Esophagus squamous epithelium (tissue), 5 donors: ENCODE data around the gene JPH4. TPM values are rescaled to one million over a fixed set of nuclear protein-coding genes. Genes with fewer than 3 reads are reported as not detected.

Experiments used
- DNase-seq: peaks from one replicate; lab custom pipeline; 2025; lab: John Stamatoyannopoulos, UW
- H3K27ac ChIP-seq, 4 donors: fragments of 200-600 bp; sonication (generic); one replicate each; pipeline ENCODE4 v1.5.1; 2016 to 2019; ENCODE audit warnings: mild to moderate bottlenecking in 1 of 4
- H3K27me3 ChIP-seq, 4 donors: fragments of 200-600 bp; sonication (generic); 1 replicate in 3 of 4; 2 replicates in 1 of 4; pipeline versions ENCODE4 v1.5.1 to v1.6.0; 2017 to 2021; ENCODE audit warnings: antibody characterized with exemption in 1 of 4
- H3K36me3 ChIP-seq, 3 donors: fragments of 200-600 bp; sonication (generic); one replicate each; pipeline ENCODE4 v1.5.1; 2016 to 2019
- H3K4me1 ChIP-seq, 3 donors: fragments of 200-600 bp; sonication (generic); one replicate each; pipeline ENCODE4 v1.5.1; 2017 to 2019
- H3K4me3 ChIP-seq, 4 donors: fragments of 200-600 bp; sonication (generic); 1 replicate in 3 of 4; 2 replicates in 1 of 4; pipeline ENCODE4 v1.5.1; 2016 to 2019; ENCODE audit warnings: mild to moderate bottlenecking in 2 of 4, moderate library complexity in 1 of 4
- H3K9me3 ChIP-seq, 3 donors: fragments of 200-600 bp; sonication (generic); one replicate each; pipeline ENCODE4 v1.5.1; 2016 to 2019
- CTCF ChIP-seq, 6 experiments: fragments of 450-650 bp in 4 of 6; fragments of 200-600 bp in 2 of 6; sonication (generic) in 2 of 6; IDR thresholded peaks; one replicate each; pipeline ENCODE4 v1.5.1; 2016 to 2019; ENCODE audit warnings: antibody characterized with exemption in 6 of 6, mild to moderate bottlenecking in 4 of 6, moderate library complexity in 4 of 6
- POLR2A ChIP-seq, 4 donors: fragments of 450-650 bp; IDR thresholded peaks; one replicate each; pipeline ENCODE4 v1.6.1; 2017; ENCODE audit warnings: antibody characterized with exemption in 4 of 4, mild to moderate bottlenecking in 4 of 4, moderate library complexity in 3 of 4
- WGBS, 2 donors: methylation state at CpG; one replicate each; pipeline ENCODE4 v1.1.5; 2018; 5-methylcytosine and 5-hydroxymethylcytosine counted together
- intact Hi-C: fragments of 100-400 bp; cut with DNase I; formaldehyde crosslinking; loops from one replicate; pipeline ENCODE4 v1.15.0; 2022
- total RNA-seq, 4 donors: library from RNA; depleted of rRNA; stranded (reverse); fragments of >200 nt; gene quantifications; one replicate each; pipeline ENCODE4 v1.1.0, GENCODE V29; 2016
- donor health status: DM: yes; HTN: yes; CAD: no.

The JPH4 gene
- total RNA-seq, 4 donors from 2014 or later, result 0.21 to 2.7 TPM; not detected in 2

DNA sequence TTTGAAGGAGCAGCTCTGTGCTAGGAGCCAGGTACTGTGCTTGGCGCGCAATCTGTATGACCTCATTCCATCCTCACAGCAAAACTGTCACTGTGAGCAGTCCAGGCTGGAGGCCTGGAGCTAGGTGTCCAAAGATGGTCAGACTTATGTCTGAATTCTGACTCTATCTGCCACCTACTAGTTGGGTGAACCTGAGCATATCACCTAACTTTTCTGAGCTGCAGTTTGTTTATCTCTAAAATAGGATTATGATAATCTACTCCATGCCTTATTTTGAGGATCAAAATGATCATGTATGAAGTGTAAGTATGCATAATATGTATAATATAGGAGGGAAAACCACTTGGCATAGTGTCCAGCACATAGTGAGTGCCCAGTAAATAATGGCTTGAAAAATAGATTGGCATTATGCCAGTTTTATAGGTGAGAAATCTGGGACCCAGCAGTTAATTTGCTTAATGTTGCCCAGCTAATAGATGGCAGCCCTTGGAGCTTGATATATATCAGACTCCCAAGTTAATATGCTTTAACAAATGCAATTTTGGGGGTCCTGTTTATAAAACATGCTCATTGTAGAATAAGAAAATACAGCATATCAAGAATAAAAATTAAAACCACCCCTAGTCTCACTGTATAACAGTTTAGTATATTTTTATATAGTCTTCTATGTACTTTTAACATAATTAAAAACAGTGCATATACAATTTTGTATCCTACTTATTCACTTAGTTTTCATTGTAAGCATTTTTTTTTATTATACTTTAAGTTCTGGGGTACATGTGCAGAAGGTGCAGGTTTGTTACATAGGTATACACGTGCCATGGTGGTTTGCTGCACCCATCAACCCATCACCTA, 4.5 kb upstream of the JPH4 start:
- no peak overlapping the region for H3K27ac ChIP-seq
- 64 to 75% methylated on average over 3 of the region's 3 CpGs for WGBS, 2 donors
- H3K4me3 ChIP-seq, result no peak overlapping the region
- H3K36me3 ChIP-seq, result no peaks in the 10 kb centered on the region
- DNase-seq, result no peak
- H3K9me3 ChIP-seq, result no peaks in the 10 kb centered on the region
- peaks cover 0 to 8% (median 0%) of the 10 kb centered on the region in 3 donors for H3K4me1 ChIP-seq
- TF ChIP-seq CTCF (IDR thresholded peaks at IDR 0.05) (no peak), POLR2A (IDR thresholded peaks at IDR 0.05) (no peak)
- intact Hi-C loops, result no loop called here
- H3K27me3 ChIP-seq, result peaks cover 0 to 58% (median 2%) of the 10 kb centered on the region in 4 donors

DNA sequence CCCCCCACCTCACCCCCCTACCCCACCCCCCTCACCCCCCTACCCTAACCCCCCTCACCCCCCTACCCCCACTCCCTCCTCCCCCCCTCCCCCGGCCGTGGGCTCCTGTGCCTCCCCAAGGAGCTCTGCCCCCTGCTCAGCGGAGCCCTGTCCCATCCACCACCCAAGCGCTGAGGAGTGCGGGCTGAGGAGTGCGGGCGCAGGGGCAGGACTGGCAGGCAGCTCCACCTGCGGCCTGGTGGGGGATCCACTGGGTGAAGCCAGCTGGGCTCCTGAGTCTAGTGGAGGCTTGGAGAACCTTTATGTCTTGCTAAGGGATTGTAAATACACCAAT, 2.3 kb upstream of the JPH4 start:
- 80% methylated on average over 1 of the region's 8 CpGs; no CpG with 5 or more reads in 1 of the 2 donors for WGBS, 2 donors
- TF ChIP-seq CTCF (IDR thresholded peaks at IDR 0.05), result no peak
- TF ChIP-seq POLR2A (IDR thresholded peaks at IDR 0.05), result no peak
- H3K36me3 ChIP-seq, result no peaks in the 10 kb centered on the region
- DNase-seq, result no peak
- H3K9me3 ChIP-seq, result no peaks in the 10 kb centered on the region
- H3K4me1 ChIP-seq, result peaks cover 14 to 30% (median 18%) of the 10 kb centered on the region in 3 donors
- H3K27me3 ChIP-seq, result peaks cover 10 to 69% (median 20%) of the 10 kb centered on the region in 4 donors
- no peak overlapping the region for H3K4me3 ChIP-seq
- intact Hi-C loops, result no loop called here
- no peak overlapping the region for H3K27ac ChIP-seq

- H3K9me3 ChIP-seq, result no peaks in the 10 kb centered on the region
- H3K27me3 ChIP-seq, result peaks cover 13 to 74% (median 21%) of the 10 kb centered on the region in 4 donors
- TF ChIP-seq CTCF (IDR thresholded peaks at IDR 0.05), result no peak
- TF ChIP-seq POLR2A (IDR thresholded peaks at IDR 0.05), result no peak
- H3K4me1 ChIP-seq, result peaks cover 14 to 34% (median 18%) of the 10 kb centered on the region in 3 donors
- no peaks in the 10 kb centered on the region for H3K36me3 ChIP-seq
- intact Hi-C loops, result no loop called here
- no peak overlapping the region for H3K4me3 ChIP-seq
- WGBS, 2 donors, result 76 to 84% methylated on average over 5 to 6 of the region's 24 CpGs
- H3K27ac ChIP-seq, result no peak overlapping the region
- DNase-seq, result no peak
Observed at GRCh38 chr14:23580152-23580926, 1.7 kb upstream of the JPH4 start.

DNA sequence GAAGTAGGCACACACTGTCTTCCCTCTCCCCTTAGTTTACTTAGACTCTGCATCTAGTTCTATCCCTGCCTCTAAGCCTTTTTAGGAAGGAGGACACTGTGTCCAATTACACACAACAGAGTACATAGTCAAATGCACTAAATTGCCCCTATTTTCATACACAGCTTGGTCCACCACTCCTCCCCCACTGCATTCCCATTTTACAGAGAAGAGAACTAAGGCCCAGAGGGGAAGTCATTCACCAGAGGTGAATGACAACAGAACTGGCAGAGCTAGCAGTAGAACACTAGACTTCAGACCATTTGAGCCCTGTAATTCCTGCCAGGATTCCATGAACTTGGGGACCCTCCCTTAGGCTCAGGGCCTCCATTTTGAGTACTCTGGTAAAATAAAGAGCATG, 1.1 kb upstream of the JPH4 start:
- intact Hi-C loops, result no loop called here
- Histone ChIP-seq H3K4me1 (peaks cover 14 to 34% (median 18%) of the 10 kb centered on the region in 3 donors), H3K4me3 (no peak overlapping the region), H3K36me3 (no peaks in the 10 kb centered on the region), H3K27me3 (peaks cover 13 to 75% (median 21%) of the 10 kb centered on the region in 4 donors), H3K9me3 (no peaks in the 10 kb centered on the region), H3K27ac (no peak overlapping the region)
- TF ChIP-seq POLR2A (IDR thresholded peaks at IDR 0.05) (no peak), CTCF (IDR thresholded peaks at IDR 0.05) (no peak)
- no peak for DNase-seq

DNA sequence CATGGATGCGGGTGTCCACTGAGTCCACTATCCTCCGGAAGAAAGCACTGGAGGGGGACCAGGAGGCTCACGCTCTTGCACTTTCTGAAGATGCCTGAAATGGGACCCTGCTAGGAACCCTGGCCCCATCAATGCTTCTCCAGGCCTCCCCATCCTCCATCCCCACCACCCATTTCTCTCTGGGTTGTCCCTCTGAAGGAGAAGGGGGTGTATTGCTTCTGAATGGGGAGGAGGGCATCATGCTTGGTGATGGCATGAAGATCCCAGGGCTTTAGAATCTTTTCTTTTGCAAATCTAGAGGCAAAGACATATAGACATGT, 681 bp upstream of the JPH4 start:
- Histone ChIP-seq H3K9me3 (no peaks in the 10 kb centered on the region), H3K4me3 (no peak overlapping the region), H3K27ac (no peak overlapping the region), H3K4me1 (peaks cover 14 to 34% (median 18%) of the 10 kb centered on the region in 3 donors), H3K27me3 (peaks cover 13 to 79% (median 21%) of the 10 kb centered on the region in 4 donors), H3K36me3 (no peaks in the 10 kb centered on the region)
- TF ChIP-seq CTCF (IDR thresholded peaks at IDR 0.05) (no peak), POLR2A (IDR thresholded peaks at IDR 0.05) (no peak)
- no peak for DNase-seq
- 53 to 59% methylated on average over 3 of the region's 3 CpGs for whole genome bisulfite sequencing, 2 donors
- intact Hi-C loops, result no loop called here
